HL-60 (cell line): ENCODE data around the gene SAA4.

Experiments
- DNase-seq, 2 experiments: peaks; one replicate each; pipeline ENCODE4 v3.0.0-alpha.2; 2010 to 2020; ENCODE audit warnings: low read depth in 1 of 2, low spot score in 1 of 2
- H3K27ac ChIP-seq: fragments of 250-450 bp; sonication (Bioruptor Pico); replicated peaks from 2 replicates; pipeline ENCODE4 v1.5.1; 2020; ENCODE audit warnings: mild to moderate bottlenecking, moderate library complexity
- H3K27me3 ChIP-seq: fragments of 250-450 bp; sonication (Bioruptor Pico); 2 replicates; pipeline ENCODE4 v1.5.1; 2021; ENCODE audit warnings: mild to moderate bottlenecking, moderate library complexity; ENCODE audit not compliant: insufficient read depth, poor library complexity, severe bottlenecking
- H3K4me3 ChIP-seq: replicated peaks from 2 replicates; pipeline ENCODE4 v1.5.1; 2011; ENCODE audit warnings: mild to moderate bottlenecking, control low read depth, low read length; ENCODE audit not compliant: insufficient read depth
- GABPA ChIP-seq: IDR thresholded peaks from 2 replicates; pipeline ENCODE4 v1.6.1; 2012; ENCODE audit warnings: low read depth
- POLR2AphosphoS5 ChIP-seq: IDR thresholded peaks from 2 replicates; pipeline ENCODE4 v1.6.1; 2012; ENCODE audit warnings: low read depth
- REST ChIP-seq: IDR thresholded peaks from 2 replicates; pipeline ENCODE4 v1.6.1; 2012; ENCODE audit warnings: low read depth; ENCODE audit not compliant: insufficient replicate concordance
- SPI1 ChIP-seq: IDR thresholded peaks from 2 replicates; pipeline ENCODE4 v1.6.1; 2012; ENCODE audit warnings: low read depth, mild to moderate bottlenecking, borderline replicate concordance
- TF ChIP-seq, protein P1 (sequence below): IDR thresholded peaks from one replicate; pipeline ENCODE4 v1.5.1; 2011; ENCODE audit warnings: low read length, control low read depth, inconsistent platforms; ENCODE audit not compliant: insufficient read depth

The SAA4 gene

DNA sequence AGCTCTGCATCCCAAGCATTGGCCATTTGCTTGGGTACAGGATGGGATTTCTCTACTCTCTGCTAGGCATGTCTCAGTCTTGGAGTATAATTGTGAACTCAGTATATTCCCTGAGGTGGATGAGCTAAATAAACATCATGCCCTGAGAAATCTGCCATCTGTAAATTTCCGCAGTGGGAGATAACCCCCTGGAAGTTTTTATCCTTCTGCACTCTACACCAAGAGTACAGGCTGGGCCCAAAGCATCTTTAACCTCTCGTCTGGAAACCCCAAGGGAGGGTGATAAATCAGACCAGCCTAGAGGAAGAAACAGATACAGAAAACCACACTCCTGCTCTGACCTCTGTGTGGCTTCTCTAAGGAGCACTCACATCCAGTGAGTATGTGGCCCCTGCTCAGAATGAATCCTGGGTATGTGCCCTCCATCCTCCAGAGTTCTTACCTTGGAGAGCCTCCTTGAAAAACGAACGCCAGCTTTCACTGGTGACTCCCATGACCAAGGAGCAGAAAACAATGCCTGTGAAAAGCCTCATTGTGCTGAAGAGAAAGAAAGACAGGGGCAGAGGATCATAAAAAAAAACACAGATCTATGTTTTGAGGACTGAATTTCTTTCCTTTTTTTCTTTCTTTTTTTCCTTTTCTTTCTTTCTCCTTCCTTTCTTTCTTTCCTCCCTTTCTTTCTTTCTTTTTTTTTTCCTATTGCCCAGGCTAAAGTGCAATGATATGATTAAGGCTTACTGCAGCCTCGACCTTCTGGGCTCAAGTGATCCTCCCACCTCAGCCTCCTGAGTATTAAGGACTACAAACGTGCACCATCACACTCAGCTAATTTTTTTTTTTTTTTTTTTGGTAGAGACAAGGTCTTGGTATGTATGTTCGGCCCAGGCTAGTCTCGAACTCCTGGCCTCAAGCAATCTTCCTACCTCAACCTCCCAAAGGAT is 938 bp downstream of the SAA4 start:
- no peak overlapping the region for H3K4me3 ChIP-seq
- DNase-seq = no peak
- TF ChIP-seq POLR2AphosphoS5 (no peak), SPI1 (no peak), REST (no peak), GABPA (no peak)
- TF ChIP-seq, protein P1, sequence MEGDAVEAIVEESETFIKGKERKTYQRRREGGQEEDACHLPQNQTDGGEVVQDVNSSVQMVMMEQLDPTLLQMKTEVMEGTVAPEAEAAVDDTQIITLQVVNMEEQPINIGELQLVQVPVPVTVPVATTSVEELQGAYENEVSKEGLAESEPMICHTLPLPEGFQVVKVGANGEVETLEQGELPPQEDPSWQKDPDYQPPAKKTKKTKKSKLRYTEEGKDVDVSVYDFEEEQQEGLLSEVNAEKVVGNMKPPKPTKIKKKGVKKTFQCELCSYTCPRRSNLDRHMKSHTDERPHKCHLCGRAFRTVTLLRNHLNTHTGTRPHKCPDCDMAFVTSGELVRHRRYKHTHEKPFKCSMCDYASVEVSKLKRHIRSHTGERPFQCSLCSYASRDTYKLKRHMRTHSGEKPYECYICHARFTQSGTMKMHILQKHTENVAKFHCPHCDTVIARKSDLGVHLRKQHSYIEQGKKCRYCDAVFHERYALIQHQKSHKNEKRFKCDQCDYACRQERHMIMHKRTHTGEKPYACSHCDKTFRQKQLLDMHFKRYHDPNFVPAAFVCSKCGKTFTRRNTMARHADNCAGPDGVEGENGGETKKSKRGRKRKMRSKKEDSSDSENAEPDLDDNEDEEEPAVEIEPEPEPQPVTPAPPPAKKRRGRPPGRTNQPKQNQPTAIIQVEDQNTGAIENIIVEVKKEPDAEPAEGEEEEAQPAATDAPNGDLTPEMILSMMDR = no peak
- no peak overlapping the region for H3K27ac ChIP-seq
- peaks cover 2% of the 10 kb centered on the region for H3K27me3 ChIP-seq

DNA sequence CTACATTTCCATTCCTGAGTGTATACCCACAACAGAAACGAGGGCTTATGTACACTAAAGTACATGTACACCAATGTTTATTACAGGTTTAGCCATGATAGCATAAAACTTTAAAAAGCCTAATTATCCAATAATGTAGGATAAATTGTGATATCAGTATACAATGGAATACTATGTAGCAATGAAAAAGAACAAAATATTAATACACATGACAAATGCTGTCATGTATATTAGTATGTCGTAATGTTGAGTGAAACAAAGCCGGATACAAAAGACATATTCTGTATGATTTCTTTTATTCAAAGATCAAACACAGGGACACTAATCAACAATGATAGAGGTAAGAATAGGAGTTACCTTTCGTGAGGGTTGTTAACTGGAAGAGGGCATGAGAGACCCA is 2.7 kb downstream of the SAA4 start:
- Histone ChIP-seq H3K27ac (no peak overlapping the region), H3K4me3 (no peak overlapping the region), H3K27me3 (peaks cover 2% of the 10 kb centered on the region)
- no peak for DNase-seq
- no peak for TF ChIP-seq POLR2AphosphoS5
- TF ChIP-seq, protein P1 = no peak
- TF ChIP-seq GABPA = no peak
- no peak for TF ChIP-seq REST
- TF ChIP-seq SPI1 = no peak

- no peak for DNase-seq
- TF ChIP-seq GABPA (no peak), POLR2AphosphoS5 (no peak), REST (no peak), SPI1 (no peak)
- TF ChIP-seq, protein P1 = no peak
- Histone ChIP-seq H3K4me3 (no peak overlapping the region), H3K27ac (no peak overlapping the region), H3K27me3 (no peaks in the 10 kb centered on the region)
Observed at GRCh38 chr11:18230859-18231258, 5.7 kb downstream of the SAA4 start.
